Activated CD8-positive, alpha-beta memory T cell treated with anti-CD3 and anti-CD28 coated beads, Interleukin-2, amount 50 U/mL, for 1 hour (primary cell): ENCODE results near the gene WDR13.
"Not testable (repeated sequence)": the region's sequence is repeated elsewhere in the genome, so short reads cannot be mapped to it uniquely, and the experiment has no call there.

Experiments
- DNase-seq: peaks from one replicate; pipeline ENCODE4 v3.0.0-alpha.2; 2020; ENCODE audit errors: extremely low read depth

The WDR13 gene

DNA sequence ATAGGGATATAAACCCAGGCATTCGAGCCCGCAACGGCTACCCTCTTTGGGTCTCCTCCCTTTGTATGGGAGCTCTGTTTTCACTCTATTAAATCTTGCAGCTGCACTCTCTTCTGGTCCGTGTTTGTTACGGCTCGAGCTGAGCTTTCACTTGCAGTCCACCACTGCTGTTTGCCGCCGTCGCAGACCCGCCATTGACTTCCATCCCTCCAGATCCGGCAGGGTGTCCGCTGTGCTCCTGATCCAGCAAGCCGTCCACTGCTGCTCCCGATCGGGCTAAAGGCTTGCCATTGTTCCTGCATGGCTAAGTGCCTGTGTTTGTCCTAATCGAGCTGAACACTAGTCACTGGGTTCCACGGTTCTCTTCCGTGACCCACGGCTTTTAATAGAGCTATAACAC lies 57.5 kb downstream of the WDR13 start:
- DNase-seq: not testable (repeated sequence)
